ENCODE measurements around the gene DZIP3.
A peak's percentile ranks its signal among the peaks of the same experiment; 100 is the strongest.

DZIP3 gene

DNA sequence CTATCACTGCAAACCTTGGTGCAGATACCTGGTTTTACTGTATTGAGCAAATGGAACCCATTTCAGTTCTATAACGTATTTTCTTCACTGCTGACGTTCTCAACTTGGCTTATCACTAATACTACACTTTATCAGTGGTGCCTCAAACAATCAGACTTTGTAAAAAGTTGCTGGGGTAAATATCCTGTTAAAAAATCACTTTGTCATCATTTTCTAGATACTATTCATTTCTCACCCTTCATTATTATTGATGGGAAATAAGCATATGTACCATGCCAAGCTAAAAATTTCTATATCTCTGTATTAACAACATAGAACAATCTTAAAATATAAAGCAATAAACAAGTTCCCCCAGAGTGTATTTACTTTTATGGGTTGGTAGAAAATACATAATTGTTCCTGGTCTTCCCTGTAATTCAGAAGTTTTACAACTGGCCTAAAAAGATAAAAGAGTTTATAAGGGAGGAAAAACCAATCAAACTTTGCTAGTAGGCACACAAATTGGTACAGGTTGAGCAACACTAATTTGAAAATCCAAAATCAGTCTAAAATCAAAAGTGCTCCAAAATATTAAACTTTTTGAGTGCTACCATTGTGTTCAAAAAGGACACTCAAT, 33.4 kb upstream of the DZIP3 start:
- no peaks in the 10 kb centered on the region for H3K9me3 ChIP-seq (ENCODE audit: control insufficient read depth in 2 of 2, low read length in 2 of 2)

DNA sequence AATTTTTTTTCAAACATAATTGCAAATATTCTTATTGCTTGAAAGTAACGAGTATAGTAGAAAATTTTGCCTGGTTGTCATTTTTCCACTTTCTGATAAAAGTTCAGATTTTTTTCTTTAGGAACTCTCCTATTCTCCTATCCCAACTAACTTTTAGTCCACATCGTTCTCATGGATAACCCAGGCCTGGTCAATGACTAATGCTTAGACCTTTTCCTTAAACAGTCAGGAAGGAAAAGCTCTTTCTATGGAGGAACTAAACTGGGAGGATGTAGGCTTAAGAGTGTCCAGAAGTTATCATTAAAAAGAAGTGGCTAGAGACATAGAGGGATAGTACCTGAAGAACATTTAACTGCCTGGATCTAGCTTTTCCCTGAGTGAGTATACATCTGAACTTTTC, 27.0 kb upstream of the DZIP3 start:
- no peaks in the 10 kb centered on the region for H3K27me3 ChIP-seq (ENCODE audit: control insufficient read depth in 2 of 2, insufficient read depth in 2 of 2, low read length in 2 of 2)
- no peaks in the 10 kb centered on the region for H3K9me3 ChIP-seq (ENCODE audit: control insufficient read depth in 2 of 2, low read length in 2 of 2)
- no peak overlapping the region for H3K4me3 ChIP-seq (ENCODE audit: low read length in 2 of 2)
- peaks cover 0 to 5% of the 10 kb centered on the region in 2 donors for H3K36me3 ChIP-seq (ENCODE audit: control insufficient read depth in 2 of 2, insufficient read depth in 2 of 2, low read length in 2 of 2)
- H3K4me1 ChIP-seq (ENCODE audit: control insufficient read depth in 2 of 2, insufficient read depth in 2 of 2, low read length in 2 of 2): no peaks in the 10 kb centered on the region
- no peak overlapping the region for H3K27ac ChIP-seq (ENCODE audit: low read depth in 2 of 2, low read length in 2 of 2)
- no peak overlapping the region for H3K9ac ChIP-seq (ENCODE audit: low read depth in 1 of 2, low read length in 2 of 2)

More for the DNA sequence above, 33.4 kb upstream of the DZIP3 start:
- no peaks in the 10 kb centered on the region for H3K27me3 ChIP-seq (ENCODE audit: control insufficient read depth in 2 of 2, insufficient read depth in 2 of 2, low read length in 2 of 2)
- H3K4me1 ChIP-seq (ENCODE audit: control insufficient read depth in 2 of 2, insufficient read depth in 2 of 2, low read length in 2 of 2): peaks cover 0 to 13% of the 10 kb centered on the region in 2 donors
- H3K4me3 ChIP-seq (ENCODE audit: low read length in 2 of 2): no peak overlapping the region
- no peak overlapping the region for H3K9ac ChIP-seq (ENCODE audit: low read depth in 1 of 2, low read length in 2 of 2)
- H3K27ac ChIP-seq (ENCODE audit: low read depth in 2 of 2, low read length in 2 of 2): no peak overlapping the region
- peaks cover 0 to 5% of the 10 kb centered on the region in 2 donors for H3K36me3 ChIP-seq (ENCODE audit: control insufficient read depth in 2 of 2, insufficient read depth in 2 of 2, low read length in 2 of 2)

DNA sequence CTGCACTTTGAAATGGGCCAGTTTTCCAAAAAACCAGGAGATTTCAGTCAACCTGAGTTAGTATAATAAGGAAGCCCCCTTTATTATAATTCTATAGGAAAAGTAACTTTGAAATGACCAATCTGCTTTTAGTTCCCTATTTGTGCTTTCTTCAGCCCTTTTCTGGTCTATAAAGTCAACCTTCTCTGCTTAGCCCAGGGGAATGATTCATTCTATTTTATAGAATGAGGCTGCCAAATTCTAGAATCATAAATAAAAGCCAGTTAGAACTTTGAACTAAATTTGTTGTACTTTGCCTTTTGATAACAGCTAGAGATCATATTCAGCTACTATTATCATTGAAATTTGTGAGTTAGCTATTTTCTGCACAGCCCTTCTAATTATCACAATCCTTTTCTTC, 25.0 kb upstream of the DZIP3 start:
- Histone ChIP-seq H3K9ac (ENCODE audit: low read depth in 1 of 2, low read length in 2 of 2) (no peak overlapping the region), H3K27ac (ENCODE audit: low read depth in 2 of 2, low read length in 2 of 2) (no peak overlapping the region), H3K4me3 (ENCODE audit: low read length in 2 of 2) (no peak overlapping the region), H3K27me3 (ENCODE audit: control insufficient read depth in 2 of 2, insufficient read depth in 2 of 2, low read length in 2 of 2) (no peaks in the 10 kb centered on the region), H3K36me3 (ENCODE audit: control insufficient read depth in 2 of 2, insufficient read depth in 2 of 2, low read length in 2 of 2) (no peaks in the 10 kb centered on the region), H3K4me1 (ENCODE audit: control insufficient read depth in 2 of 2, insufficient read depth in 2 of 2, low read length in 2 of 2) (no peaks in the 10 kb centered on the region), H3K9me3 (ENCODE audit: control insufficient read depth in 2 of 2, low read length in 2 of 2) (no peaks in the 10 kb centered on the region)

DNA sequence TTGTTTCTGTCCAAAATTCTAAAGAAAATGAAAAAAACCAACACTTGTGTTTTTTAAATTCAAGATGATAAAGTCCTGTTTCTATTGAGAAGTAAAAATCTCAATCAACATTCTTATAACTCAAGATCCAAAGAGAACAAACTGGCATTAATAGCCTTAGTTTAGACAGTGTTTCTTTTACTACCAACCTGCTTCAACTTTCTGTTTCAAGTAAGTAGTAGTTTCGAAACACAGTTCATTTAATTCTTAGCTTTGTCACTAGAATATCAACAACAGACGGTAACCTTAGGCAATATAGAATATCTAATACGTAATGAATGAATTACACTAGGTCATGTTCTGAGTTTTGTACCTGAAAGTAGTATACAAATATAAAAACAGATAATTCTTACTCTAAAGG, 24.0 kb upstream of the DZIP3 start:
- Histone ChIP-seq H3K9me3 (ENCODE audit: control insufficient read depth in 2 of 2, low read length in 2 of 2) (no peaks in the 10 kb centered on the region), H3K9ac (ENCODE audit: low read depth in 1 of 2, low read length in 2 of 2) (no peak overlapping the region), H3K27me3 (ENCODE audit: control insufficient read depth in 2 of 2, insufficient read depth in 2 of 2, low read length in 2 of 2) (no peaks in the 10 kb centered on the region), H3K36me3 (ENCODE audit: control insufficient read depth in 2 of 2, insufficient read depth in 2 of 2, low read length in 2 of 2) (no peaks in the 10 kb centered on the region), H3K4me1 (ENCODE audit: control insufficient read depth in 2 of 2, insufficient read depth in 2 of 2, low read length in 2 of 2) (no peaks in the 10 kb centered on the region), H3K27ac (ENCODE audit: low read depth in 2 of 2, low read length in 2 of 2) (no peak overlapping the region), H3K4me3 (ENCODE audit: low read length in 2 of 2) (no peak overlapping the region)

DNA sequence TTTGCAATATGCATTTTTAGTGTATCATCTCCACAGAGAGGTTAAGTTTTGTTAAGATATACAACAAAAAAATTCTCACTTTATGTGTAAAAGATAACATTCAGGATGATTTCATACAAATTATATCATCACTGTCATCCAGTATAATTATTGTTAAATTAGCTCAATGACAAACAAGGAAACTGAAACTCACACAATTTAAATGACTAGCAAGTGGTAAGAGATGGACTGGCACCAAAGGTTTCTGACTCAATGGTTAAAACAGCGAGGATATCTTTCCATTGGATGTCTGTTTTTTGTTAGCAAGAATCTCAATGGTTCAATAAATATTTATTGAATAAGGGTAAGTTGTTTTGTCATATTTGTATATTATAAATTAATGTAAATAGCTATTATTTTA, 22.9 kb upstream of the DZIP3 start:
- H3K36me3 ChIP-seq (ENCODE audit: control insufficient read depth in 2 of 2, insufficient read depth in 2 of 2, low read length in 2 of 2): no peaks in the 10 kb centered on the region
- H3K9ac ChIP-seq (ENCODE audit: low read depth in 1 of 2, low read length in 2 of 2): no peak overlapping the region
- H3K27me3 ChIP-seq (ENCODE audit: control insufficient read depth in 2 of 2, insufficient read depth in 2 of 2, low read length in 2 of 2): no peaks in the 10 kb centered on the region
- no peak overlapping the region for H3K27ac ChIP-seq (ENCODE audit: low read depth in 2 of 2, low read length in 2 of 2)
- no peaks in the 10 kb centered on the region for H3K4me1 ChIP-seq (ENCODE audit: control insufficient read depth in 2 of 2, insufficient read depth in 2 of 2, low read length in 2 of 2)
- no peaks in the 10 kb centered on the region for H3K9me3 ChIP-seq (ENCODE audit: control insufficient read depth in 2 of 2, low read length in 2 of 2)
- no peak overlapping the region for H3K4me3 ChIP-seq (ENCODE audit: low read length in 2 of 2)

DNA sequence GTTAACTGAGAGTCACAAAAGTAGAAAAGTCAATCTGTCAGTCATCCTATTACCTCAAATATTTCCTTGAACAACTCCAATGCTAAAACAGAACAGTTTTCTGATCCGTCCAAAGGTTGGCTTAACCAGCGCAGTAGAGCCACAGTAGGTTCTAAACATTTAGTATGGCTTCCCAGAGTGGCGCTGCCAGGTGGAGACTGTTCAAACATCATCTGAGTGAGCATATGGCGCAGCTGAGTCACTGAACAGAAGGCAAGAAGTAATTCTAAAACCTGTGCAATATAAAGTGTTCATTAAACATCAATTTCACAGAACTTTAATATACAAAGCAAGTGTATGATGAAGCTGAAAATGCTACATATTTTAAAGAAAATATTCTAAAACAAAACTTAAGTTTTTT, 20.2 kb upstream of the DZIP3 start:
- Histone ChIP-seq H3K36me3 (ENCODE audit: control insufficient read depth in 2 of 2, insufficient read depth in 2 of 2, low read length in 2 of 2) (no peaks in the 10 kb centered on the region), H3K27ac (ENCODE audit: low read depth in 2 of 2, low read length in 2 of 2) (no peak overlapping the region), H3K4me1 (ENCODE audit: control insufficient read depth in 2 of 2, insufficient read depth in 2 of 2, low read length in 2 of 2) (no peaks in the 10 kb centered on the region), H3K27me3 (ENCODE audit: control insufficient read depth in 2 of 2, insufficient read depth in 2 of 2, low read length in 2 of 2) (no peaks in the 10 kb centered on the region), H3K4me3 (ENCODE audit: low read length in 2 of 2) (no peak overlapping the region), H3K9ac (ENCODE audit: low read depth in 1 of 2, low read length in 2 of 2) (no peak overlapping the region), H3K9me3 (ENCODE audit: control insufficient read depth in 2 of 2, low read length in 2 of 2) (no peaks in the 10 kb centered on the region)

DNA sequence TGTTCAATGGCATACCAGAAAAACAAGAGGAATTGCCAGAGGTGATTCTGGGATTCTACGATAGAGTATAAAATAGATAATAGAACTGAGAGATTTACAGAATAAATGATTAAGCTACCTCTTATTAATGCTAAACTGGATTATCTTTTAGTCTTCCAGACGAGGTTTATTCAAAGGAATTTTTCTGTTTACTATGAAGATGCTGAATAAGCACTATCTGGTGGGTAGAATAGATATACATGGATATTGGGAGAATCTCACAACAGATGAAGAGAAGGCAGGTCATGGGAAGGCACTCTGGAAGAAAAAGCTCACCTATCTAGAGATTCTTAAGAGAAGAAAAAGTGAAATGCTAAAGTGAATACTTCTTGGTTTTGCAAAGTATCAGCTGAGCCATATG, 11.5 kb upstream of the DZIP3 start:
- H3K27ac ChIP-seq (ENCODE audit: low read depth in 2 of 2, low read length in 2 of 2): no peak overlapping the region
- H3K36me3 ChIP-seq (ENCODE audit: control insufficient read depth in 2 of 2, insufficient read depth in 2 of 2, low read length in 2 of 2): peaks cover 3% of the 10 kb centered on the region in 2 donors
- H3K9me3 ChIP-seq (ENCODE audit: control insufficient read depth in 2 of 2, low read length in 2 of 2): no peaks in the 10 kb centered on the region
- no peaks in the 10 kb centered on the region for H3K27me3 ChIP-seq (ENCODE audit: control insufficient read depth in 2 of 2, insufficient read depth in 2 of 2, low read length in 2 of 2)
- H3K9ac ChIP-seq (ENCODE audit: low read depth in 1 of 2, low read length in 2 of 2): no peak overlapping the region
- no peaks in the 10 kb centered on the region for H3K4me1 ChIP-seq (ENCODE audit: control insufficient read depth in 2 of 2, insufficient read depth in 2 of 2, low read length in 2 of 2)
- no peak overlapping the region for H3K4me3 ChIP-seq (ENCODE audit: low read length in 2 of 2)

DNA sequence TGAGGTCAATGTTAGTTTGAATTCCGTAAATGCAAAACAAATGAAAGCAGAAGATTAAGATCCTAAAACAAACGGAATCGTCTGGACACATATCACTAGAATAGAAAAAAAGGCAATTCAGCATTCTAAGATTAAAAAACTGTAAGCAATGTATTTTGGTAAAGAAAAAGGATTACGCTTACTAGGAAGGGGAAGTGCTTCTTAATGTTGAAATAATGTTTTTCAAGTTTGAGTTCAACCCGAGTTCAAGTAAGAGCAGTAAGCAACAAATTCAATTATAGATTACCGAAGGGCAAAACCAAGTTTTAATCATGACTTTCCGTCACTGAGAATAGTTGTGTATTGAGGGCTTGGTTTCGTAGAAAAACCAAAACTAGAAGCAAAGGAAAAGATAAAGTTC, 921 bp upstream of the DZIP3 start:
- Histone ChIP-seq H3K4me3 (ENCODE audit: low read length in 2 of 2) (peak overlapping the region; percentile 87 to 96), H3K27me3 (ENCODE audit: control insufficient read depth in 2 of 2, insufficient read depth in 2 of 2, low read length in 2 of 2) (no peaks in the 10 kb centered on the region), H3K9ac (ENCODE audit: low read depth in 1 of 2, low read length in 2 of 2) (peak overlapping the region; percentile 58 to 93), H3K36me3 (ENCODE audit: control insufficient read depth in 2 of 2, insufficient read depth in 2 of 2, low read length in 2 of 2) (no peaks in the 10 kb centered on the region), H3K27ac (ENCODE audit: low read depth in 2 of 2, low read length in 2 of 2) (peak overlapping the region in 1 of 2 donors; percentile 90), H3K4me1 (ENCODE audit: control insufficient read depth in 2 of 2, insufficient read depth in 2 of 2, low read length in 2 of 2) (peaks cover 0 to 8% of the 10 kb centered on the region in 2 donors), H3K9me3 (ENCODE audit: control insufficient read depth in 2 of 2, low read length in 2 of 2) (no peaks in the 10 kb centered on the region)

DNA sequence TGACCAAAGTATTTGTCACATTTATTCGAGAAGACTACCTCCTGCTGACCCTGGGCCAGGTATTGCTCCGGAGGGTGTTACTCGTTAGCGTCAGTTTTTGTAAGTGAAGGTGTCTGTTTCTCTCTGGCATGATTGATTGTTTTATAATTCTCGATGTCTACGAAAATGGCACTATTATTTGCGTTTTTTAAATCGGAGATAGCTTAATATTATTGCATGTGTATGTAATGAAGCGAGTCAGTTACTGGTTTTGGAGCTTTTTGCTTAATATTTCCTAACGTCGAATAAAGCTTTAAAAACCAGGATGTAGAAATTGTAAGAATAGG, 439 bp downstream of the DZIP3 start:
- Histone ChIP-seq H3K27me3 (ENCODE audit: control insufficient read depth in 2 of 2, insufficient read depth in 2 of 2, low read length in 2 of 2) (no peaks in the 10 kb centered on the region), H3K4me1 (ENCODE audit: control insufficient read depth in 2 of 2, insufficient read depth in 2 of 2, low read length in 2 of 2) (peaks cover 0 to 8% of the 10 kb centered on the region in 2 donors), H3K27ac (ENCODE audit: low read depth in 2 of 2, low read length in 2 of 2) (peak overlapping the region; percentile 90 to 94), H3K9ac (ENCODE audit: low read depth in 1 of 2, low read length in 2 of 2) (peak overlapping the region; percentile 93), H3K9me3 (ENCODE audit: control insufficient read depth in 2 of 2, low read length in 2 of 2) (no peaks in the 10 kb centered on the region), H3K4me3 (ENCODE audit: low read length in 2 of 2) (peak overlapping the region; percentile 87 to 96), H3K36me3 (ENCODE audit: control insufficient read depth in 2 of 2, insufficient read depth in 2 of 2, low read length in 2 of 2) (no peaks in the 10 kb centered on the region)

DNA sequence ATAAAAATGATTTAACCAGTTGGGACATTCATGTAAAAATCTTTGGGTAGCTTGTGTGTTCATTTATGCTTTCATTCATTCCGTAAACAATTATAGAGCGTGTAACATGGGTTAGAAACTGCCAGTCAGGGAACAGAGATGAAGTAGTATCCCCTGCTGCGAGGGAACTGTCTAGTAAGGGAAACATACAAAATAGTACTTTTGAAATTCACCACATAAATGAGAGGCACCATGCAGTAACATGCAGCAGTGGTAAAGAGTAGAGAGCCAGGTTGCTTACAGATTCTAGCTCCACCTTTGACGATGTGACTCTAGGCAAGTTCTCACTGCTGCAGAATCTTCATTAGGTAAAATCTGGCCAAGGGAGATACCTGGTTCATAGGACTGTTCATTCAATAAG, 938 bp downstream of the DZIP3 start:
- Histone ChIP-seq H3K36me3 (ENCODE audit: control insufficient read depth in 2 of 2, insufficient read depth in 2 of 2, low read length in 2 of 2) (no peaks in the 10 kb centered on the region), H3K9ac (ENCODE audit: low read depth in 1 of 2, low read length in 2 of 2) (peak overlapping the region in 1 of 2 donors; percentile 93), H3K27me3 (ENCODE audit: control insufficient read depth in 2 of 2, insufficient read depth in 2 of 2, low read length in 2 of 2) (no peaks in the 10 kb centered on the region), H3K4me3 (ENCODE audit: low read length in 2 of 2) (peak overlapping the region; percentile 87 to 96), H3K27ac (ENCODE audit: low read depth in 2 of 2, low read length in 2 of 2) (no peak overlapping the region), H3K4me1 (ENCODE audit: control insufficient read depth in 2 of 2, insufficient read depth in 2 of 2, low read length in 2 of 2) (peaks cover 0 to 10% of the 10 kb centered on the region in 2 donors), H3K9me3 (ENCODE audit: control insufficient read depth in 2 of 2, low read length in 2 of 2) (no peaks in the 10 kb centered on the region)

DNA sequence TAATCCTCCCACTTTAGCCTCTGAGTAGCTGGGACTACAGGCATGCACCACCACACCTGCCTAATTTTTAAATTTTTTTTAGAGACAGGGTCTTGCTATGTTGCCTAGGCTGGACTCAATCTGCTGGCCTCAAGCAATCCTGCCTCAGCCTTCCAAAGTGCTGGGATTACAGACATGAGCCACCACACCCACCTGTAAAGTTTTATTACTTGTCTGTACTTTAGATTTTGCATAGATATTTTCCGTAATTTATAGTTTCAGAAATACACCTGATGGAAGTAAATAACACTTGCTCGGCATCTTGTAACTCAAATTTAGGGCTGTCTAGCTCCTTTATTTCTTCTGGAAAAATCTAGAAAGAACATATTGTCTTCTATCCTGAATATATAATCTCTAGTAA, 5.8 kb downstream of the DZIP3 start:
- H3K36me3 ChIP-seq (ENCODE audit: control insufficient read depth in 2 of 2, insufficient read depth in 2 of 2, low read length in 2 of 2): no peaks in the 10 kb centered on the region
- no peaks in the 10 kb centered on the region for H3K9me3 ChIP-seq (ENCODE audit: control insufficient read depth in 2 of 2, low read length in 2 of 2)
- H3K4me1 ChIP-seq (ENCODE audit: control insufficient read depth in 2 of 2, insufficient read depth in 2 of 2, low read length in 2 of 2): peaks cover 0 to 5% of the 10 kb centered on the region in 2 donors
- H3K27me3 ChIP-seq (ENCODE audit: control insufficient read depth in 2 of 2, insufficient read depth in 2 of 2, low read length in 2 of 2): no peaks in the 10 kb centered on the region
- H3K27ac ChIP-seq (ENCODE audit: low read depth in 2 of 2, low read length in 2 of 2): no peak overlapping the region
- H3K9ac ChIP-seq (ENCODE audit: low read depth in 1 of 2, low read length in 2 of 2): no peak overlapping the region
- H3K4me3 ChIP-seq (ENCODE audit: low read length in 2 of 2): no peak overlapping the region

All from mucosa of rectum (tissue), 2 donors.